Endodermal cell (in vitro differentiated cells): ENCODE data around the gene TEFM. TPM values are rescaled to one million over a fixed set of nuclear protein-coding genes. Genes with fewer than 3 reads are reported as not detected.
"Not testable (repeated sequence)": the region's sequence is repeated elsewhere in the genome, so short reads cannot be mapped to it uniquely, and the experiment has no call there.

Experiments used
- DNase-seq: peaks from one replicate; pipeline ENCODE4 v3.0.0-alpha.2; 2017
- H3K27ac ChIP-seq: 2 replicates; pipeline ENCODE4 v1.5.1; 2013; ENCODE audit warnings: mild to moderate bottlenecking, low read depth, low read length, moderate library complexity
- H3K27me3 ChIP-seq: 2 replicates; pipeline ENCODE4 v1.6.1; 2013; ENCODE audit warnings: mild to moderate bottlenecking, low read length, moderate library complexity; ENCODE audit not compliant: insufficient read depth, control insufficient read depth, poor library complexity, severe bottlenecking
- H3K36me3 ChIP-seq: 2 replicates; pipeline ENCODE4 v1.7.0; 2013; ENCODE audit warnings: mild to moderate bottlenecking, low read length, moderate library complexity; ENCODE audit not compliant: control insufficient read depth, insufficient read depth
- H3K4me1 ChIP-seq: one replicate; pipeline ENCODE4 v1.7.0; 2013; ENCODE audit warnings: low read length; ENCODE audit not compliant: control insufficient read depth, insufficient read depth
- H3K4me3 ChIP-seq: 2 replicates; pipeline ENCODE4 v1.5.1; 2013; ENCODE audit warnings: mild to moderate bottlenecking, low read length, moderate library complexity
- H3K9ac ChIP-seq: 2 replicates; pipeline ENCODE4 v1.6.1; 2013; ENCODE audit warnings: mild to moderate bottlenecking, low read length, moderate library complexity; ENCODE audit not compliant: poor library complexity, severe bottlenecking; ENCODE audit errors: extremely low read depth
- H3K9me3 ChIP-seq: 2 replicates; pipeline ENCODE4 v1.6.1; 2013; ENCODE audit warnings: mild to moderate bottlenecking, low read length, moderate library complexity; ENCODE audit not compliant: control insufficient read depth
- H3K27ac Mint-ChIP-seq: 2 replicates; pipeline ENCODE4 v1.8.0; 2020; ENCODE audit warnings: mixed read lengths
- H3K27me3 Mint-ChIP-seq: 2 replicates; pipeline ENCODE4 v1.8.0; 2021; ENCODE audit warnings: mild to moderate bottlenecking, mixed read lengths; ENCODE audit not compliant: insufficient read depth
- H3K36me3 Mint-ChIP-seq: 2 replicates; pipeline ENCODE4 v1.8.0; 2020; ENCODE audit warnings: low read depth, mixed read lengths
- H3K4me1 Mint-ChIP-seq: 2 replicates; pipeline ENCODE4 v1.8.0; 2020; ENCODE audit warnings: mixed read lengths
- H3K4me3 Mint-ChIP-seq: 2 replicates; pipeline ENCODE4 v1.8.0; 2020; ENCODE audit warnings: mild to moderate bottlenecking, moderate library complexity, mixed read lengths
- H3K9me3 Mint-ChIP-seq: 2 replicates; pipeline ENCODE4 v1.8.0; 2020; ENCODE audit warnings: mild to moderate bottlenecking, mixed read lengths
- WGBS, 2 experiments: methylation state at CpG; one replicate each; pipeline versions ENCODE4 v1.1.5 to v1.1.7; 2013; ENCODE audit warnings: missing lambda C conversion rate in 2 of 2, mixed read lengths in 1 of 2; ENCODE audit not compliant: insufficient coverage in 1 of 2, insufficient read length in 1 of 2; 5-methylcytosine and 5-hydroxymethylcytosine counted together
- total RNA-seq, 2 donors: library from RNA; stranded (reverse); fragmentation: NEBNext Ultra II Directional in 1 of 2; extraction: Animal tissue kit (Norgen Biotek cat#: 25700) in 1 of 2; gene quantifications; 2 replicates in 1 of 2; 3 replicates in 1 of 2; pipeline ENCODE4 v1.2.1, GENCODE V29; 2021
- TF ChIP-seq, protein P1 (sequence below): fragments of 200-600 bp; sonication (generic); conservative IDR thresholded peaks from 2 replicates; pipeline ENCODE4 v1.5.0; 2021; ENCODE audit warnings: antibody characterized with exemption, mild to moderate bottlenecking

TEFM gene
- total RNA-seq, 2 donors from 2014 or later = 14.4 to 15.2 TPM

DNA sequence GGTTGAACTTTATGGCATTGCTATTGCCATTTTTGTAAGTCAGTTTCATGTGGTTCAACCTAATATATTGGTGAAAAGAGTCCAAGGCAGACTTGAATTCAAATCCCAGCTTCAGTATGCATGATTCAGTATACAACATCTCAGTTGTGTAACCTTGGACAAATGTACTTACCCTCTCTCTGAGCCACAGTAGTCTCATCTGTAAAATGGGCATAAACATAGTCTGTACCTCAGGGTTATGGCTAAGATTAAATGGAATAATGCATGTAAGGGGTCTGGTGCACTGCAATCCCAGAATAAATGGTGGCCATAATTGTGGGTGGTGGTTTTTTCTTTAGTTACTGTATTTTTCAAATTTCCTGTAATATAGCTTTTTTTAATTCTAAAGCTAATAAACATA, 11.0 kb upstream of the TEFM start:
- no peaks in the 10 kb centered on the region for H3K36me3 Mint-ChIP-seq
- no peaks in the 10 kb centered on the region for H3K4me1 ChIP-seq
- no peak overlapping the region for H3K27ac Mint-ChIP-seq
- TF ChIP-seq, protein P1, sequence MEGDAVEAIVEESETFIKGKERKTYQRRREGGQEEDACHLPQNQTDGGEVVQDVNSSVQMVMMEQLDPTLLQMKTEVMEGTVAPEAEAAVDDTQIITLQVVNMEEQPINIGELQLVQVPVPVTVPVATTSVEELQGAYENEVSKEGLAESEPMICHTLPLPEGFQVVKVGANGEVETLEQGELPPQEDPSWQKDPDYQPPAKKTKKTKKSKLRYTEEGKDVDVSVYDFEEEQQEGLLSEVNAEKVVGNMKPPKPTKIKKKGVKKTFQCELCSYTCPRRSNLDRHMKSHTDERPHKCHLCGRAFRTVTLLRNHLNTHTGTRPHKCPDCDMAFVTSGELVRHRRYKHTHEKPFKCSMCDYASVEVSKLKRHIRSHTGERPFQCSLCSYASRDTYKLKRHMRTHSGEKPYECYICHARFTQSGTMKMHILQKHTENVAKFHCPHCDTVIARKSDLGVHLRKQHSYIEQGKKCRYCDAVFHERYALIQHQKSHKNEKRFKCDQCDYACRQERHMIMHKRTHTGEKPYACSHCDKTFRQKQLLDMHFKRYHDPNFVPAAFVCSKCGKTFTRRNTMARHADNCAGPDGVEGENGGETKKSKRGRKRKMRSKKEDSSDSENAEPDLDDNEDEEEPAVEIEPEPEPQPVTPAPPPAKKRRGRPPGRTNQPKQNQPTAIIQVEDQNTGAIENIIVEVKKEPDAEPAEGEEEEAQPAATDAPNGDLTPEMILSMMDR = no peak
- H3K27ac ChIP-seq = no peak overlapping the region
- H3K4me3 Mint-ChIP-seq = no peak overlapping the region
- H3K4me3 ChIP-seq = no peak overlapping the region
- H3K9ac ChIP-seq = no peak overlapping the region
- H3K27me3 Mint-ChIP-seq = peaks cover 40% of the 10 kb centered on the region
- H3K9me3 ChIP-seq = no peaks in the 10 kb centered on the region
- H3K27me3 ChIP-seq = peaks cover 28% of the 10 kb centered on the region
- peaks cover 6% of the 10 kb centered on the region for H3K4me1 Mint-ChIP-seq
- DNase-seq = no peak
- no peaks in the 10 kb centered on the region for H3K9me3 Mint-ChIP-seq
- H3K36me3 ChIP-seq = no peaks in the 10 kb centered on the region

DNA sequence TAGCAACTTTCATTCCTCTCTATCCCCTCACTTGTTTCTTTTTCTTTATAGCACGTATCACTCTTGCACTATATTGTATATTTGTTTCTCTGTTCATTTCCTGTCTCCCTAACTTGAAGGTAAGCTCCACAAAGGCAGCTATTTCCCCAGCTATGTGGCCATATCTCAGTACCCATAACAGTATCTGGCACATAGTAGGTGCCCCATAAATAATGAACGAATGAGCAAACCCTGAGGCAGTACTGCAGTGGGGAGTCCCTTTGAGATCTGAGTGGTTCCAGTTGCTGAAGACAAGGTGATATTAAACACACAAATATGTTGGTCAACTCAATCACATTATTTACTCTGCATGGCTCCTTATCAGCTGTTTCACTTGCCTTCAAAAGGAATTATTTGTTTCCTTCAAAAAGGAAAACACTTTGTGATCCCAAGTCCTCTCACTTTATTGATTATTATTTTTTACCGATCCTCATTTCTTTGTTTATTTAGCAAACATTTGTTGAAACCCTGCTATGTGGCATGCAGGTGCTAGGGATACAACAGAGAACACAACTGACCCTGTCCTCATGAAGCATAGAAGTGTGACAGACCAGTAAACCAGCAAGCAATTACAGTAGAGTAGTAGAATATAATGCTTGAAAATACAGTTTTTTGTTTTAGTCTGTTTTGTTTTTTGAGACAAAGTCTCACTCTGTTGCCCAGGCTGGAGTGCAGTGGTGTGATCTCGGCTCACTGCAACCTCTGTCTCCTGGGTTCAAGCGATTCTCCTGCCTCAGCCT, 10.0 kb upstream of the TEFM start:
- no peak overlapping the region for H3K27ac Mint-ChIP-seq
- Histone ChIP-seq H3K27ac (no peak overlapping the region), H3K27me3 (peaks cover 18% of the 10 kb centered on the region), H3K9ac (no peak overlapping the region), H3K4me1 (no peaks in the 10 kb centered on the region), H3K9me3 (no peaks in the 10 kb centered on the region), H3K36me3 (no peaks in the 10 kb centered on the region), H3K4me3 (no peak overlapping the region)
- H3K9me3 Mint-ChIP-seq = no peaks in the 10 kb centered on the region
- no peak overlapping the region for H3K4me3 Mint-ChIP-seq
- TF ChIP-seq, protein P1 = no peak
- H3K27me3 Mint-ChIP-seq = peaks cover 34% of the 10 kb centered on the region
- H3K4me1 Mint-ChIP-seq = peaks cover 4% of the 10 kb centered on the region
- DNase-seq = no peak
- no peaks in the 10 kb centered on the region for H3K36me3 Mint-ChIP-seq
- WGBS, 2 experiments = 84 to 87% methylated on average over 3 to 5 of the region's 5 CpGs

GRCh38 chr17:30913955-30914354, 7.9 kb upstream of the TEFM start:
- H3K36me3 Mint-ChIP-seq = no peaks in the 10 kb centered on the region
- no peak overlapping the region for H3K4me3 Mint-ChIP-seq
- no peak overlapping the region for H3K9ac ChIP-seq

DNA sequence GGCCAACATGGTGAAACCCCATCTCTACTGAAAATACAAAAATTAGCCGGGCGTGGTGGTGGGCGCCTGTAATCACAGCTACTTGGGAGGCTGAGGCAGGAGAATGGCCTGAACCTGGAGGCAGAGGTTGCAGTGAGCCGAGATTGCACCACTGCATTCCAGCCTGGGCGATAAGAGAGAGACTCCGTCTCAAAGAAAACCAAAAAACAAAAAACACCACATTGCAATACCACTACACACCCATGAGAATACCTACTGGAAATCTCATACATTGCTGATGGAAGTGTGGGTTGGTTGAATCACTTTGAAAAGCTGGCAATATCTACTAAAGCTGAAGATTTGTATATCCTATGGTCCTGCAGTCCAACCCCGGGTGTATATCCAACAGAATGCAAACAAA, 4.1 kb upstream of the TEFM start:
- not testable (repeated sequence) for H3K4me1 ChIP-seq, H3K9me3 ChIP-seq, DNase-seq, H3K27me3 Mint-ChIP-seq, H3K4me1 Mint-ChIP-seq, H3K4me3 Mint-ChIP-seq, H3K9ac ChIP-seq, H3K27ac ChIP-seq, H3K27me3 ChIP-seq, H3K4me3 ChIP-seq, H3K27ac Mint-ChIP-seq, H3K36me3 Mint-ChIP-seq, H3K36me3 ChIP-seq, H3K9me3 Mint-ChIP-seq
- WGBS, 2 experiments = 96 to 97% methylated on average over 4 to 6 of the region's 7 CpGs

More at GRCh38 chr17:30913955-30914354, 7.9 kb upstream of the TEFM start:
- Mint-ChIP-seq H3K4me1 (no peaks in the 10 kb centered on the region), H3K27me3 (peaks cover 23% of the 10 kb centered on the region), H3K9me3 (no peaks in the 10 kb centered on the region), H3K27ac (no peak overlapping the region)
- H3K27ac ChIP-seq = no peak overlapping the region
- no peak overlapping the region for H3K4me3 ChIP-seq
- H3K9me3 ChIP-seq = no peaks in the 10 kb centered on the region
- DNase-seq = no peak
- peaks cover 11% of the 10 kb centered on the region for H3K27me3 ChIP-seq
- TF ChIP-seq, protein P1 = no peak
- no peaks in the 10 kb centered on the region for H3K36me3 ChIP-seq
- no peaks in the 10 kb centered on the region for H3K4me1 ChIP-seq
